ENCODE results near the gene SLC10A7.

- TF ChIP-seq, protein P1, sequence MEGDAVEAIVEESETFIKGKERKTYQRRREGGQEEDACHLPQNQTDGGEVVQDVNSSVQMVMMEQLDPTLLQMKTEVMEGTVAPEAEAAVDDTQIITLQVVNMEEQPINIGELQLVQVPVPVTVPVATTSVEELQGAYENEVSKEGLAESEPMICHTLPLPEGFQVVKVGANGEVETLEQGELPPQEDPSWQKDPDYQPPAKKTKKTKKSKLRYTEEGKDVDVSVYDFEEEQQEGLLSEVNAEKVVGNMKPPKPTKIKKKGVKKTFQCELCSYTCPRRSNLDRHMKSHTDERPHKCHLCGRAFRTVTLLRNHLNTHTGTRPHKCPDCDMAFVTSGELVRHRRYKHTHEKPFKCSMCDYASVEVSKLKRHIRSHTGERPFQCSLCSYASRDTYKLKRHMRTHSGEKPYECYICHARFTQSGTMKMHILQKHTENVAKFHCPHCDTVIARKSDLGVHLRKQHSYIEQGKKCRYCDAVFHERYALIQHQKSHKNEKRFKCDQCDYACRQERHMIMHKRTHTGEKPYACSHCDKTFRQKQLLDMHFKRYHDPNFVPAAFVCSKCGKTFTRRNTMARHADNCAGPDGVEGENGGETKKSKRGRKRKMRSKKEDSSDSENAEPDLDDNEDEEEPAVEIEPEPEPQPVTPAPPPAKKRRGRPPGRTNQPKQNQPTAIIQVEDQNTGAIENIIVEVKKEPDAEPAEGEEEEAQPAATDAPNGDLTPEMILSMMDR (IDR thresholded peaks at IDR 0.05; ENCODE audit: low read length): no peak
- TF ChIP-seq EZH2 (IDR thresholded peaks at IDR 0.05; ENCODE audit: borderline replicate concordance, low read length): no peak
Measured at GRCh38 chr4:146315184-146315583, 206.6 kb downstream of the SLC10A7 start.

Measured in OCI-LY1 (cell line).